Colonic mucosa (tissue), 4 donors: ENCODE data around the gene HOXA4. TPM values are rescaled to one million over a fixed set of nuclear protein-coding genes. Genes with fewer than 3 reads are reported as not detected.
A peak's percentile ranks its signal among the peaks of the same experiment; 100 is the strongest.

Experiments
- DNase-seq: peaks from one replicate; pipeline ENCODE4 v3.0.0-alpha.2; 2020
- H3K27ac ChIP-seq: fragments of 200-600 bp; one replicate; pipeline ENCODE4 v1.8.0; 2021
- H3K27me3 ChIP-seq: fragments of 200-600 bp; one replicate; pipeline ENCODE4 v1.8.0; 2021
- H3K36me3 ChIP-seq: fragments of 200-600 bp; one replicate; pipeline ENCODE4 v1.8.0; 2021
- H3K4me1 ChIP-seq: fragments of 200-600 bp; one replicate; pipeline ENCODE4 v1.8.0; 2021; ENCODE audit warnings: mild to moderate bottlenecking
- H3K4me3 ChIP-seq: fragments of 200-600 bp; one replicate; pipeline ENCODE4 v1.8.0; 2021
- H3K9ac ChIP-seq, 2 donors: one replicate each; pipeline ENCODE4 v1.7.0; 2013; ENCODE audit warnings: control low read depth in 2 of 2, low read depth in 2 of 2, low read length in 2 of 2
- H3K9me3 ChIP-seq: fragments of 200-600 bp; one replicate; pipeline ENCODE4 v1.8.0; 2021
- intact Hi-C: fragments of 100-400 bp; cut with DNase I; formaldehyde crosslinking; loops from one replicate; pipeline ENCODE4 v1.14.1; 2022
- total RNA-seq, 2 donors: library from RNA; stranded (reverse); fragmentation: NEBNext Ultra II Directional in 1 of 2; extraction: Animal tissue kit (Norgen Biotek cat#: 25700) in 1 of 2; gene quantifications; one replicate each; pipeline ENCODE4 v1.2.1, GENCODE V29; 2021
- TF ChIP-seq, protein P1 (sequence below): fragments of 200-600 bp; IDR thresholded peaks from one replicate; pipeline ENCODE4 v1.8.0; 2022; ENCODE audit warnings: antibody characterized with exemption, mild to moderate bottlenecking
- donor health status: healthy.
- donor health status: DM: no; HTN: no; CAD: no.
- donor health status: DM: no; HTN: no; CAD: no.

The HOXA4 gene
- total RNA-seq, 2 donors from 2014 or later = 3.3 to 4.5 TPM

DNA sequence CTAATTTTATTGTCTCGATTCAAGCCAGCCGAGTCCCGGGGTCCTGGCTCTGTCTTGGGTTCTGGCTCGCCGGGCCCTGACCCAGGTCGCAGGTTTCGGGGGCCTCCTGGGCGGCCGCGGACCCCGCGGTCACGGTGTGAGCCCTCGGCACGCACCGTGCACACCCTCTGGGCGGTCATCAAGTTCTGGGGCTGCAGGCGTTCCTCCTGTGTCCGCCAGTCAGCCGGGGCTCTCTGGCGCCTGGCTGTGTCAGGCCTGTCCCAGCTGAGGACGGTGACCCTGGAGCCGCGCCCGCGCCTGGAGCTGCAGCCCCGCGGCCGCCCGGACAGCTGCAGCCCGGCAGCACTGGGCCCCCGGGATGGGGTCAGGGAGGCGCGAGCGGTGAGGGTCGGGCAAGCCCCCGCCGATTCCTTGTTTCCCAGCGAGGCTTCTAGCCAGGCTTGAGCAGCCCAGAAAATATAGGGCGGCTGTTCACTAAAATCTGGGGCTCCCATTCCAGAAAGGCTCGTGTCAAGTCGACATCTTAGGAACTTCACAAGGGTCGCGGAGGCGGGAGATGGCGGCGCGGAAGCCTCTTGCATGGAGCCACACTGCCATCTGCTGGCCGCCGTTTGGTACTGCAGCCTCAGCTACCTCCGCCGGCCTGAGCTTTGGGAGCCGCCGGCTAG lies 30.1 kb upstream of the HOXA4 start:
- intact Hi-C loops = loop anchor here (5.0 kb wide), 1 partner anchor 788 kb away; no protein-coding TSS in a partner anchor
- H3K36me3 ChIP-seq = no peaks in the 10 kb centered on the region
- peak overlapping the region; percentile 64 for H3K4me3 ChIP-seq
- H3K4me1 ChIP-seq = peaks cover 5% of the 10 kb centered on the region
- TF ChIP-seq, protein P1, sequence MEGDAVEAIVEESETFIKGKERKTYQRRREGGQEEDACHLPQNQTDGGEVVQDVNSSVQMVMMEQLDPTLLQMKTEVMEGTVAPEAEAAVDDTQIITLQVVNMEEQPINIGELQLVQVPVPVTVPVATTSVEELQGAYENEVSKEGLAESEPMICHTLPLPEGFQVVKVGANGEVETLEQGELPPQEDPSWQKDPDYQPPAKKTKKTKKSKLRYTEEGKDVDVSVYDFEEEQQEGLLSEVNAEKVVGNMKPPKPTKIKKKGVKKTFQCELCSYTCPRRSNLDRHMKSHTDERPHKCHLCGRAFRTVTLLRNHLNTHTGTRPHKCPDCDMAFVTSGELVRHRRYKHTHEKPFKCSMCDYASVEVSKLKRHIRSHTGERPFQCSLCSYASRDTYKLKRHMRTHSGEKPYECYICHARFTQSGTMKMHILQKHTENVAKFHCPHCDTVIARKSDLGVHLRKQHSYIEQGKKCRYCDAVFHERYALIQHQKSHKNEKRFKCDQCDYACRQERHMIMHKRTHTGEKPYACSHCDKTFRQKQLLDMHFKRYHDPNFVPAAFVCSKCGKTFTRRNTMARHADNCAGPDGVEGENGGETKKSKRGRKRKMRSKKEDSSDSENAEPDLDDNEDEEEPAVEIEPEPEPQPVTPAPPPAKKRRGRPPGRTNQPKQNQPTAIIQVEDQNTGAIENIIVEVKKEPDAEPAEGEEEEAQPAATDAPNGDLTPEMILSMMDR = peak; percentile 99
- H3K9ac ChIP-seq = peak overlapping the region; percentile 77 to 100
- H3K27ac ChIP-seq = peak overlapping the region; percentile 94
- peak; percentile 91 for DNase-seq
- H3K27me3 ChIP-seq = peaks cover 4% of the 10 kb centered on the region
- no peaks in the 10 kb centered on the region for H3K9me3 ChIP-seq

GRCh38 chr7:27160145-27160545 lies 29.6 kb upstream of the HOXA4 start:
- peak overlapping the region; percentile 64 for H3K4me3 ChIP-seq
- DNase-seq = no peak
- H3K27ac ChIP-seq = peak overlapping the region; percentile 94

GRCh38 chr7:27159266-27160144 lies 28.9 kb upstream of the HOXA4 start:
- TF ChIP-seq, protein P1 = no peak
- Histone ChIP-seq H3K27me3 (peaks cover 4% of the 10 kb centered on the region), H3K9ac (peak overlapping the region; percentile 77 to 100), H3K4me1 (peaks cover 15% of the 10 kb centered on the region), H3K9me3 (no peaks in the 10 kb centered on the region), H3K4me3 (peak overlapping the region; percentile 64), H3K36me3 (no peaks in the 10 kb centered on the region), H3K27ac (peak overlapping the region; percentile 94)
- intact Hi-C loops = loop anchor here (5.0 kb wide), 1 partner anchor 787 kb away; no protein-coding TSS in a partner anchor
- DNase-seq = no peak

More at GRCh38 chr7:27160145-27160545, 29.6 kb upstream of the HOXA4 start:
- intact Hi-C loops = loop anchor here (5.0 kb wide), 1 partner anchor 788 kb away; no protein-coding TSS in a partner anchor
- H3K4me1 ChIP-seq = peaks cover 8% of the 10 kb centered on the region
- TF ChIP-seq, protein P1 = no peak
- H3K9me3 ChIP-seq = no peaks in the 10 kb centered on the region
- H3K27me3 ChIP-seq = peaks cover 4% of the 10 kb centered on the region
- H3K36me3 ChIP-seq = no peaks in the 10 kb centered on the region
- H3K9ac ChIP-seq = peak overlapping the region; percentile 77 to 100

GRCh38 chr7:27158436-27159265 lies 28.1 kb upstream of the HOXA4 start:
- Histone ChIP-seq H3K27me3 (peaks cover 4% of the 10 kb centered on the region), H3K9ac (peak overlapping the region; percentile 70 to 100), H3K4me1 (peaks cover 16% of the 10 kb centered on the region), H3K4me3 (peak overlapping the region; percentile 49), H3K27ac (peak overlapping the region; percentile 94), H3K9me3 (no peaks in the 10 kb centered on the region), H3K36me3 (no peaks in the 10 kb centered on the region)
- DNase-seq = no peak
- TF ChIP-seq, protein P1 = no peak
- intact Hi-C loops = no loop called here
